Measurements from ENCODE around the gene ALS2. TPM values are rescaled to one million over a fixed set of nuclear protein-coding genes. Genes with fewer than 3 reads are reported as not detected.

Gene ALS2
- total and polyA plus RNA-seq, 2 donors (not counting 1 experiment from before 2014, with no cell fraction given): 1.4 to 16.7 TPM

DNA sequence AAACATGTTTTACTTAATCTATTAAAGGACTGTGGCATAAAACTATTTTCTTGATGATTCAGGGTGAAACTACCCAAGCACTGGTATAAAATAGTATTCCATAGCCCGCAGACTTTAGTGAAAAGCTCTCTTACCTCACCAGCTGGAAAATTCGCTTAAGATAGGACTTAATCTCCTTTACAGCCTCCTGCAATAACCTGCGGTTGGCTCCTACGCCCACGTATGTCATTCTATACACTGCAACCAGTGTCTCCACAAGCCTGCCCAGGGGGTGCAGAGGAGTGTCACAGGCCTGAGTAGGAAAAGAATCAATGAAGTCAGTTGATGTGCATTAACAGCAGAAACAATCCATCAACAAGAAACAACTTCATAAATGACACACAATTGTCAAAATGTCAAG is 71.0 kb downstream of the ALS2 start:
- no peak for DNase-seq
- WGBS (ENCODE audit: insufficient coverage): no CpG with 5 or more reads among the region's 5 CpGs
- Histone ChIP-seq H3K9me3 (ENCODE audit: control extremely low read depth in 1 of 3, control insufficient read depth in 2 of 3, insufficient read depth in 1 of 3, low read length in 2 of 3) (no peaks in the 10 kb centered on the region), H3K79me2 (ENCODE audit: control insufficient read depth, insufficient read depth, low read length) (no peaks in the 10 kb centered on the region), H3K27me3 (replicated peaks in 1 of 4; ENCODE audit: control extremely low read depth in 1 of 4, control insufficient read depth in 3 of 4, insufficient read depth in 4 of 4, low read length in 3 of 4) (no peaks in the 10 kb centered on the region), H4K20me1 (ENCODE audit: control insufficient read depth, insufficient read depth, low read length, poor library complexity, severe bottlenecking) (no peaks in the 10 kb centered on the region), H3K36me3 (replicated peaks in 1 of 2; ENCODE audit: control extremely low read depth in 1 of 2, control insufficient read depth in 1 of 2, extremely low read depth in 1 of 2, insufficient read depth in 2 of 2, low read length in 1 of 2) (peaks cover 3 to 9% of the 10 kb centered on the region in 2 experiments), H3K27ac (ENCODE audit: low read length in 2 of 2) (no peak overlapping the region), H3K4me2 (replicated peaks; ENCODE audit: low read depth, low read length, poor library complexity, severe bottlenecking) (no peak overlapping the region), H3K9ac (ENCODE audit: low read length) (no peak overlapping the region), H2AFZ (ENCODE audit: insufficient read depth, low read depth, low read length, poor library complexity, severe bottlenecking) (no peak overlapping the region), H3K4me1 (ENCODE audit: control insufficient read depth in 2 of 2, insufficient read depth in 2 of 2, low read length in 2 of 2) (no peaks in the 10 kb centered on the region), H3K4me3 (ENCODE audit: control extremely low read depth in 1 of 5, extremely low read depth in 1 of 5, insufficient read depth in 1 of 5, low read depth in 2 of 5, low read length in 4 of 5) (no peak overlapping the region)
- TF ChIP-seq EZH2 (IDR thresholded peaks at IDR 0.05; ENCODE audit: borderline replicate concordance, insufficient read depth, low read depth, low read length, poor library complexity, severe bottlenecking) (no peak), CTCF (IDR thresholded peaks at IDR 0.05) (no peak)
- Mint-ChIP-seq H3K27me3 (no peaks in the 10 kb centered on the region), H3K4me3 (no peak overlapping the region), H3K9me3 (ENCODE audit: insufficient read depth) (no peaks in the 10 kb centered on the region), H3K4me1 (no peaks in the 10 kb centered on the region), H3K27ac (no peak overlapping the region)
- POLR2A ChIA-PET: no interaction called here
- intact Hi-C loops (cut with micrococcal nuclease): no loop called here
- CTCF ChIA-PET: interaction anchor here (0.6 kb wide), 1 partner anchor 378 kb away, joined by 5 read pairs; no protein-coding TSS in a partner anchor
- no peak for ATAC-seq (ENCODE audit: low read depth)

DNA sequence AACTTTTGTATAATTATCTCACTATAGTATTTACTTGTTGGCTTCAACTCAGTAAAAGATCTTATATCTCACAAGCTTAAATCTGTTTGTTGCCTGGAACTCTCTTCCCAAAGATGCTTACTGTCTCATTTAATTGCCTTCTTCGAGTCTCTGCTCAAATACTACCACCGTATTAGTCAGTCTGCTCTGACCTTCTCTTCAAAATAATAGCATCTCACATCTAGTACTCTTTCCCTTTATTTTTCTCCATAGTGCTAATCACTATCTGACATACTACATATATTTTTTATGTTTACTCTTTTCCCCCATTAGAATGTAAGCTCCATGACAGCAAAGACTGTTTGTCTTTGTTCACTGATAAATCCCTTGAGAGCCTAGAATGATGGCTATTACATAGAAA is 71.7 kb downstream of the ALS2 start:
- intact Hi-C loops (cut with micrococcal nuclease): no loop called here
- Histone ChIP-seq H2AFZ (ENCODE audit: insufficient read depth, low read depth, low read length, poor library complexity, severe bottlenecking) (no peak overlapping the region), H3K27ac (ENCODE audit: low read length in 2 of 2) (no peak overlapping the region), H3K4me3 (ENCODE audit: control extremely low read depth in 1 of 5, extremely low read depth in 1 of 5, insufficient read depth in 1 of 5, low read depth in 2 of 5, low read length in 4 of 5) (no peak overlapping the region), H4K20me1 (ENCODE audit: control insufficient read depth, insufficient read depth, low read length, poor library complexity, severe bottlenecking) (no peaks in the 10 kb centered on the region), H3K36me3 (replicated peaks in 1 of 2; ENCODE audit: control extremely low read depth in 1 of 2, control insufficient read depth in 1 of 2, extremely low read depth in 1 of 2, insufficient read depth in 2 of 2, low read length in 1 of 2) (peaks cover 2 to 3% of the 10 kb centered on the region in 2 experiments), H3K27me3 (replicated peaks in 1 of 4; ENCODE audit: control extremely low read depth in 1 of 4, control insufficient read depth in 3 of 4, insufficient read depth in 4 of 4, low read length in 3 of 4) (no peaks in the 10 kb centered on the region), H3K9ac (ENCODE audit: low read length) (no peak overlapping the region), H3K9me3 (ENCODE audit: control extremely low read depth in 1 of 3, control insufficient read depth in 2 of 3, insufficient read depth in 1 of 3, low read length in 2 of 3) (no peaks in the 10 kb centered on the region), H3K4me1 (ENCODE audit: control insufficient read depth in 2 of 2, insufficient read depth in 2 of 2, low read length in 2 of 2) (no peaks in the 10 kb centered on the region), H3K4me2 (replicated peaks; ENCODE audit: low read depth, low read length, poor library complexity, severe bottlenecking) (no peak overlapping the region), H3K79me2 (ENCODE audit: control insufficient read depth, insufficient read depth, low read length) (no peaks in the 10 kb centered on the region)
- DNase-seq (no peak), ATAC-seq (ENCODE audit: low read depth) (no peak)
- POLR2A ChIA-PET: no interaction called here
- no peaks in the 10 kb centered on the region for H3K27me3 Mint-ChIP-seq
- TF ChIP-seq CTCF (IDR thresholded peaks at IDR 0.05): no peak
- TF ChIP-seq EZH2 (IDR thresholded peaks at IDR 0.05; ENCODE audit: borderline replicate concordance, insufficient read depth, low read depth, low read length, poor library complexity, severe bottlenecking): no peak
- no peak overlapping the region for H3K27ac Mint-ChIP-seq
- 100% methylated on average over 2 of the region's 2 CpGs for WGBS (ENCODE audit: insufficient coverage)
- CTCF ChIA-PET: interaction anchor here (0.6 kb wide), 1 partner anchor 377 kb away, joined by 5 read pairs; no protein-coding TSS in a partner anchor
- H3K4me3 Mint-ChIP-seq: no peak overlapping the region
- no peaks in the 10 kb centered on the region for H3K4me1 Mint-ChIP-seq
- H3K9me3 Mint-ChIP-seq (ENCODE audit: insufficient read depth): no peaks in the 10 kb centered on the region

Measured in B cell (primary cell).